ENCODE measurements around the gene GPR107. TPM values are rescaled to one million over a fixed set of nuclear protein-coding genes. Genes with fewer than 3 reads are reported as not detected.

Gene GPR107
- total RNA-seq, 1 experiment from 2014 or later, result 33.2 TPM

DNA sequence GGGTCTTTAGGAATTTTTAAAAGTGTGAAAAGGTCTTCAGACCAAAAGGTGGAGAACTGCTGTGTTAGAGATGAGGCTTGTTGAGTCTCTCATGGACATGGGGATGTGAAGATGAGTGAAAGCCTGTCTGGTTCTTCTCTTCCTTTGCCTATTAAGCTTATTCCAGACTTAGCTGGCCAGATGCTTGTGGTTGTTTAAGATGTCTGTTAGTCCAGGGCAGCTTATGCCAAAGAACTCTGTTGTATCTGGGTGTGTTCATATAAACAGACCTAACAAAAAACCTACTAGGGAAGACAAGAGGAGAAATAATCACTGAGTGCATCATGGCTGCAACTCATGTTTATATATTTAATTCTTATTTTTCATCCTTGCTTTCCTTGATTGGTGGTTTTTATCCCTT lies 61.0 kb downstream of the GPR107 start:
- CTCF ChIA-PET, result interaction anchor here (1.4 kb wide), 1 partner anchor 121 kb away, joined by 3 read pairs; no protein-coding TSS in a partner anchor
- Mint-ChIP-seq H3K4me3 (no peak overlapping the region), H3K27me3 (ENCODE audit: low read depth) (no peaks in the 10 kb centered on the region), H3K4me1 (peaks cover 22% of the 10 kb centered on the region), H3K36me3 (peaks cover 11% of the 10 kb centered on the region), H3K27ac (no peak overlapping the region), H3K9me3 (no peaks in the 10 kb centered on the region)
- POLR2A ChIA-PET, result no interaction called here
- TF ChIP-seq, protein P1, sequence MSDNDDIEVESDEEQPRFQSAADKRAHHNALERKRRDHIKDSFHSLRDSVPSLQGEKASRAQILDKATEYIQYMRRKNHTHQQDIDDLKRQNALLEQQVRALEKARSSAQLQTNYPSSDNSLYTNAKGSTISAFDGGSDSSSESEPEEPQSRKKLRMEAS (CRISPR knock-in tag; IDR thresholded peaks at IDR 0.05), result no peak
- ATAC-seq (no peak), DNase-seq (ENCODE audit: low spot score) (no peak)

DNA sequence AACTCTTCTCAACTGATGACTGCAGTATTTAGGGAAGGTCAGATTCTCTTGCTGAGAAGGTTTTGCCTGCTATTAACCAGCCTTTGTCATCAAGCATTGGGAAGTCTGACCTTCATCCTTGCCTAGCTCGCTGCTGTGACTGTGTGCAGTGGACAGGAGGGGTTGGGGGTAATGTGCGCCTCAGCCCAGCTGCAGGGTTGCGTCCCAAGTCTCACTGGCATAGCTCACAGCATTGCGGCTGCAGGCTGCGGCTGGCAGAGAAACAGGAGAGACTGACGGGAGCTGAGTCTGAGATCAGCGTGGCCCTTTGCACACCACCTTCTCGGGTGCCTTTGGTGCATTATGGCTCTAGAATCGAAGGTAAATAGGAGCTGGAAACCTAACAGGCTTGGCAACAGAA lies 62.6 kb downstream of the GPR107 start:
- Mint-ChIP-seq H3K27me3 (ENCODE audit: low read depth) (no peaks in the 10 kb centered on the region), H3K27ac (peak overlapping the region; percentile 11; the same call in 1 of the 2 replicates), H3K9me3 (no peaks in the 10 kb centered on the region), H3K4me3 (no peak overlapping the region), H3K4me1 (peaks cover 27% of the 10 kb centered on the region), H3K36me3 (peaks cover 8% of the 10 kb centered on the region)
- ChIA-PET POLR2A (no interaction called here), CTCF (interaction anchor here (0.6 to 1.1 kb wide), 3 partner anchors 9 to 576 kb away, joined by 4 to 6 read pairs (median 4); no protein-coding TSS in a partner anchor)
- no peak for TF ChIP-seq ZNF423 (CRISPR knock-in tag; IDR thresholded peaks at IDR 0.05)
- TF ChIP-seq ZNF671 (CRISPR knock-in tag; IDR thresholded peaks at IDR 0.05), result no peak
- TF ChIP-seq, protein P2, sequence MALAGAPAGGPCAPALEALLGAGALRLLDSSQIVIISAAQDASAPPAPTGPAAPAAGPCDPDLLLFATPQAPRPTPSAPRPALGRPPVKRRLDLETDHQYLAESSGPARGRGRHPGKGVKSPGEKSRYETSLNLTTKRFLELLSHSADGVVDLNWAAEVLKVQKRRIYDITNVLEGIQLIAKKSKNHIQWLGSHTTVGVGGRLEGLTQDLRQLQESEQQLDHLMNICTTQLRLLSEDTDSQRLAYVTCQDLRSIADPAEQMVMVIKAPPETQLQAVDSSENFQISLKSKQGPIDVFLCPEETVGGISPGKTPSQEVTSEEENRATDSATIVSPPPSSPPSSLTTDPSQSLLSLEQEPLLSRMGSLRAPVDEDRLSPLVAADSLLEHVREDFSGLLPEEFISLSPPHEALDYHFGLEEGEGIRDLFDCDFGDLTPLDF (CRISPR knock-in tag; IDR thresholded peaks at IDR 0.05), result no peak
- no peak for TF ChIP-seq KAT7 (CRISPR knock-in tag; IDR thresholded peaks at IDR 0.05; ENCODE audit: borderline replicate concordance)
- no peak for TF ChIP-seq CREM (CRISPR knock-in tag; IDR thresholded peaks at IDR 0.05)
- TF ChIP-seq TCF7 (CRISPR knock-in tag; IDR thresholded peaks at IDR 0.05; ENCODE audit: low read depth), result no peak
- TF ChIP-seq FOXJ3 (CRISPR knock-in tag; IDR thresholded peaks at IDR 0.05; ENCODE audit: borderline replicate concordance), result no peak
- TF ChIP-seq NFE2L1 (CRISPR knock-in tag; IDR thresholded peaks at IDR 0.05), result no peak
- TF ChIP-seq SOX15 (CRISPR knock-in tag; IDR thresholded peaks at IDR 0.05), result no peak
- TF ChIP-seq GABPB1 (CRISPR knock-in tag; IDR thresholded peaks at IDR 0.05), result no peak
- TF ChIP-seq, protein P3, sequence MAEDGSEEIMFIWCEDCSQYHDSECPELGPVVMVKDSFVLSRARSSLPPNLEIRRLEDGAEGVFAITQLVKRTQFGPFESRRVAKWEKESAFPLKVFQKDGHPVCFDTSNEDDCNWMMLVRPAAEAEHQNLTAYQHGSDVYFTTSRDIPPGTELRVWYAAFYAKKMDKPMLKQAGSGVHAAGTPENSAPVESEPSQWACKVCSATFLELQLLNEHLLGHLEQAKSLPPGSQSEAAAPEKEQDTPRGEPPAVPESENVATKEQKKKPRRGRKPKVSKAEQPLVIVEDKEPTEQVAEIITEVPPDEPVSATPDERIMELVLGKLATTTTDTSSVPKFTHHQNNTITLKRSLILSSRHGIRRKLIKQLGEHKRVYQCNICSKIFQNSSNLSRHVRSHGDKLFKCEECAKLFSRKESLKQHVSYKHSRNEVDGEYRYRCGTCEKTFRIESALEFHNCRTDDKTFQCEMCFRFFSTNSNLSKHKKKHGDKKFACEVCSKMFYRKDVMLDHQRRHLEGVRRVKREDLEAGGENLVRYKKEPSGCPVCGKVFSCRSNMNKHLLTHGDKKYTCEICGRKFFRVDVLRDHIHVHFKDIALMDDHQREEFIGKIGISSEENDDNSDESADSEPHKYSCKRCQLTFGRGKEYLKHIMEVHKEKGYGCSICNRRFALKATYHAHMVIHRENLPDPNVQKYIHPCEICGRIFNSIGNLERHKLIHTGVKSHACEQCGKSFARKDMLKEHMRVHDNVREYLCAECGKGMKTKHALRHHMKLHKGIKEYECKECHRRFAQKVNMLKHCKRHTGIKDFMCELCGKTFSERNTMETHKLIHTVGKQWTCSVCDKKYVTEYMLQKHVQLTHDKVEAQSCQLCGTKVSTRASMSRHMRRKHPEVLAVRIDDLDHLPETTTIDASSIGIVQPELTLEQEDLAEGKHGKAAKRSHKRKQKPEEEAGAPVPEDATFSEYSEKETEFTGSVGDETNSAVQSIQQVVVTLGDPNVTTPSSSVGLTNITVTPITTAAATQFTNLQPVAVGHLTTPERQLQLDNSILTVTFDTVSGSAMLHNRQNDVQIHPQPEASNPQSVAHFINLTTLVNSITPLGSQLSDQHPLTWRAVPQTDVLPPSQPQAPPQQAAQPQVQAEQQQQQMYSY (CRISPR knock-in tag; IDR thresholded peaks at IDR 0.05), result no peak
- no peak for TF ChIP-seq ZBTB21 (CRISPR knock-in tag; IDR thresholded peaks at IDR 0.05; ENCODE audit: borderline replicate concordance)
- ATAC-seq, result no peak
- no peak for DNase-seq (ENCODE audit: low spot score)

DNA sequence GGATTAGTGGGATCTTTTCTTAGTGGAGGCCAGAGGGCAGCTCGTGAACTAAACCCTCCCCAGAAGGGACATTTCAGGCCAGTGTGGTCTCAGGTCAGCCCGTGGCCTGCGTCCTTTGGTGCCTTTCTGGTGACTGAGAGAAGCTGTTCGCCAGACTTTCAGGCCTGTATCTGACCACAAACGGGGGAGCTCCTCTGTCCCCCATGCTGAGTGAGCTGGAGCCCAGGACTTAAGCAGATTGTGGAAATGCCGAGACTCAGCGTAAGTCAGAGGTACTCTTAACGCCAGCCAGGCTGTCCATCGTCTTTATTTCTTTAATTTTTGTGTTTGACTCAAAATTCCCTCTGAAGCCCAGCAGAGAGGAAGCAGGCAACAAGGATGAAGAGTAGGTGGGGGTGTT lies 63.7 kb downstream of the GPR107 start:
- no peak for DNase-seq (ENCODE audit: low spot score)
- H3K4me1 Mint-ChIP-seq, result peaks cover 27% of the 10 kb centered on the region
- CTCF ChIA-PET, result interaction anchor here (0.8 to 1.1 kb wide), 2 partner anchors 121 to 267 kb away, joined by 3 read pairs; no protein-coding TSS in a partner anchor
- TF ChIP-seq, protein P4, sequence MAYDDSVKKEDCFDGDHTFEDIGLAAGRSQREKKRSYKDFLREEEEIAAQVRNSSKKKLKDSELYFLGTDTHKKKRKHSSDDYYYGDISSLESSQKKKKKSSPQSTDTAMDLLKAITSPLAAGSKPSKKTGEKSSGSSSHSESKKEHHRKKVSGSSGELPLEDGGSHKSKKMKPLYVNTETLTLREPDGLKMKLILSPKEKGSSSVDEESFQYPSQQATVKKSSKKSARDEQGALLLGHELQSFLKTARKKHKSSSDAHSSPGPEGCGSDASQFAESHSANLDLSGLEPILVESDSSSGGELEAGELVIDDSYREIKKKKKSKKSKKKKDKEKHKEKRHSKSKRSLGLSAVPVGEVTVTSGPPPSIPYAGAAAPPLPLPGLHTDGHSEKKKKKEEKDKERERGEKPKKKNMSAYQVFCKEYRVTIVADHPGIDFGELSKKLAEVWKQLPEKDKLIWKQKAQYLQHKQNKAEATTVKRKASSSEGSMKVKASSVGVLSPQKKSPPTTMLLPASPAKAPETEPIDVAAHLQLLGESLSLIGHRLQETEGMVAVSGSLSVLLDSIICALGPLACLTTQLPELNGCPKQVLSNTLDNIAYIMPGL (CRISPR knock-in tag; IDR thresholded peaks at IDR 0.05), result no peak
- TF ChIP-seq, protein P5, sequence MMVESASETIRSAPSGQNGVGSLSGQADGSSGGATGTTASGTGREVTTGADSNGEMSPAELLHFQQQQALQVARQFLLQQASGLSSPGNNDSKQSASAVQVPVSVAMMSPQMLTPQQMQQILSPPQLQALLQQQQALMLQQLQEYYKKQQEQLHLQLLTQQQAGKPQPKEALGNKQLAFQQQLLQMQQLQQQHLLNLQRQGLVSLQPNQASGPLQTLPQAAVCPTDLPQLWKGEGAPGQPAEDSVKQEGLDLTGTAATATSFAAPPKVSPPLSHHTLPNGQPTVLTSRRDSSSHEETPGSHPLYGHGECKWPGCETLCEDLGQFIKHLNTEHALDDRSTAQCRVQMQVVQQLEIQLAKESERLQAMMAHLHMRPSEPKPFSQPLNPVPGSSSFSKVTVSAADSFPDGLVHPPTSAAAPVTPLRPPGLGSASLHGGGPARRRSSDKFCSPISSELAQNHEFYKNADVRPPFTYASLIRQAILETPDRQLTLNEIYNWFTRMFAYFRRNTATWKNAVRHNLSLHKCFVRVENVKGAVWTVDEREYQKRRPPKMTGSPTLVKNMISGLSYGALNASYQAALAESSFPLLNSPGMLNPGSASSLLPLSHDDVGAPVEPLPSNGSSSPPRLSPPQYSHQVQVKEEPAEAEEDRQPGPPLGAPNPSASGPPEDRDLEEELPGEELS (CRISPR knock-in tag; IDR thresholded peaks at IDR 0.05), result no peak
- TF ChIP-seq CREM (CRISPR knock-in tag; IDR thresholded peaks at IDR 0.05), result no peak
- no peak for TF ChIP-seq ZNF263 (CRISPR knock-in tag; IDR thresholded peaks at IDR 0.05; ENCODE audit: low read depth)
- TF ChIP-seq, protein P6, sequence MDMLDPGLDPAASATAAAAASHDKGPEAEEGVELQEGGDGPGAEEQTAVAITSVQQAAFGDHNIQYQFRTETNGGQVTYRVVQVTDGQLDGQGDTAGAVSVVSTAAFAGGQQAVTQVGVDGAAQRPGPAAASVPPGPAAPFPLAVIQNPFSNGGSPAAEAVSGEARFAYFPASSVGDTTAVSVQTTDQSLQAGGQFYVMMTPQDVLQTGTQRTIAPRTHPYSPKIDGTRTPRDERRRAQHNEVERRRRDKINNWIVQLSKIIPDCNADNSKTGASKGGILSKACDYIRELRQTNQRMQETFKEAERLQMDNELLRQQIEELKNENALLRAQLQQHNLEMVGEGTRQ (CRISPR knock-in tag; IDR thresholded peaks at IDR 0.05), result no peak
- TF ChIP-seq ATF1 (CRISPR knock-in tag; IDR thresholded peaks at IDR 0.05), result no peak
- TF ChIP-seq CBFB (CRISPR knock-in tag; IDR thresholded peaks at IDR 0.05; ENCODE audit: low read depth), result no peak

More for the DNA sequence above, 63.7 kb downstream of the GPR107 start:
- ATAC-seq, result no peak
- Mint-ChIP-seq H3K27ac (peak overlapping the region; percentile 92), H3K4me3 (no peak overlapping the region), H3K9me3 (no peaks in the 10 kb centered on the region), H3K27me3 (ENCODE audit: low read depth) (no peaks in the 10 kb centered on the region), H3K36me3 (peaks cover 12% of the 10 kb centered on the region)
- POLR2A ChIA-PET, result no interaction called here

All from WTC11 (cell line).